ENCODE measurements around the gene PEX14. TPM values are rescaled to one million over a fixed set of nuclear protein-coding genes. Genes with fewer than 3 reads are reported as not detected.
A peak's percentile ranks its signal among the peaks of the same experiment; 100 is the strongest.

The PEX14 gene
- total RNA-seq, 6 experiments from 2014 or later = 10.5 to 26.5 (median 16.5) TPM

GRCh38 chr1:10559386-10559785 lies 84.6 kb downstream of the PEX14 start:
- ATAC-seq = no peak
- H3K4me1 ChIP-seq = peaks cover 0 to 27% (median 10%) of the 10 kb centered on the region in 4 donors
- no peak overlapping the region for H3K4me3 ChIP-seq
- no peak for DNase-seq
- intact Hi-C loops (cut with DNase I) = no loop called here
- H3K27me3 ChIP-seq = no peaks in the 10 kb centered on the region
- no peaks in the 10 kb centered on the region for H3K9me3 ChIP-seq
- no peak overlapping the region for H3K27ac ChIP-seq
- WGBS (ENCODE audit: insufficient coverage, low coverage, low lambda C conversion rate, missing lambda C conversion rate) = 89% methylated on average over 8 of the region's 8 CpGs
- no peak for TF ChIP-seq POLR2A (IDR thresholded peaks at IDR 0.05)
- no peak for TF ChIP-seq CTCF (IDR thresholded peaks at IDR 0.05)
- H3K36me3 ChIP-seq = no peaks in the 10 kb centered on the region

- intact Hi-C loops (cut with DNase I) = no loop called here
- Histone ChIP-seq H3K9me3 (no peaks in the 10 kb centered on the region), H3K27ac (no peak overlapping the region), H3K27me3 (no peaks in the 10 kb centered on the region), H3K36me3 (no peaks in the 10 kb centered on the region), H3K4me3 (no peak overlapping the region), H3K4me1 (peaks cover 0 to 25% (median 0%) of the 10 kb centered on the region in 4 donors)
- TF ChIP-seq CTCF (IDR thresholded peaks at IDR 0.05) = no peak
- no peak for TF ChIP-seq POLR2A (IDR thresholded peaks at IDR 0.05)
- DNase-seq (no peak), ATAC-seq (no peak)
Observed at GRCh38 chr1:10561497-10561896, 86.7 kb downstream of the PEX14 start.

DNA sequence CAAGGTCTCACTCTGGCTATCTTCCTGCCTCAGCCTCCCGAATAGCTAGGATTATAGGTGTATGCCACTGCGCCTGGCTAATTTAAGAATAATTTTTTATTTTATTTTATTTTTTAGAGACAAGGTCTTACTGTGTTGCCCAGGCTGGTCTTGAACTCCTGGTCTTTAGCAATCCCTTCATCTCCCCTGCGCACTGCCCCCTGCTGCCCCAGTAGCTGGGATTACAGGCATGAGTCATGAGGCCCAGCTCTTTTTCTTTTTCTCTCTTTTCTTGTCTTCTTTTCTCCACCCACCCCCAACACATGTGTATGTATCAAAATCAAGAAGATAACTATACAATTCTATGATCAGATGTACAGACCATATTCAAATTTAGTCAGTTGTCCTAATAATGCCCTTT lies 87.2 kb downstream of the PEX14 start:
- Histone ChIP-seq H3K27ac (no peak overlapping the region), H3K4me3 (no peak overlapping the region), H3K9me3 (no peaks in the 10 kb centered on the region), H3K27me3 (no peaks in the 10 kb centered on the region), H3K4me1 (peaks cover 0 to 23% (median 0%) of the 10 kb centered on the region in 4 donors), H3K36me3 (no peaks in the 10 kb centered on the region)
- DNase-seq (no peak), ATAC-seq (no peak)
- intact Hi-C loops (cut with DNase I) = no loop called here
- WGBS (ENCODE audit: insufficient coverage, low coverage, low lambda C conversion rate, missing lambda C conversion rate) = 94% methylated on average over 3 of the region's 3 CpGs
- TF ChIP-seq POLR2A (IDR thresholded peaks at IDR 0.05) (no peak), CTCF (IDR thresholded peaks at IDR 0.05) (peak in 1 of 4 donors; percentile 4)

DNA sequence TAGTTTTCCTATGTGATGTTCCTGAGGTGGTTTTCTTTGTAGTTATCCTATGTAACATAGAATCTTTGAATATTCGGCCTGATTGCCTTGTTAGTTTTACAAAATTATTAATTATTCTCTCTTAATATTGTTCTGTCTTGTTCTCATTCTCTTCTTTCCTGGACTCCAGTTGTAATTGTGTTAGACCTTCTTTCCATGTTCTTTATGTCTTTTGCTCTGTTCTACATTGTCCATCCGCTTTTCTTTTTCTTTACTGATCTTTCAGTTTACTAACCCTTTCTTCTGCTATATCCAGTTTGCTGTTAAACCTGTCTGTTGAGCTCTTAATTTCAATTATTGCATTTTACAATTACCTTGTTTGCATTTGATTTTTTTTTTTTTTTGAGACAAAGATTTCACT lies 89.3 kb downstream of the PEX14 start:
- 74% methylated on average over 2 of the region's 2 CpGs for WGBS (ENCODE audit: insufficient coverage, low coverage, low lambda C conversion rate, missing lambda C conversion rate)
- TF ChIP-seq POLR2A (IDR thresholded peaks at IDR 0.05) = no peak
- no peak for TF ChIP-seq CTCF (IDR thresholded peaks at IDR 0.05)
- no peak overlapping the region for H3K27ac ChIP-seq
- no peak overlapping the region for H3K4me3 ChIP-seq
- no peak for ATAC-seq
- no peaks in the 10 kb centered on the region for H3K36me3 ChIP-seq
- intact Hi-C loops (cut with DNase I) = no loop called here
- no peak for DNase-seq
- H3K9me3 ChIP-seq = no peaks in the 10 kb centered on the region
- no peaks in the 10 kb centered on the region for H3K27me3 ChIP-seq
- peaks cover 0 to 22% (median 0%) of the 10 kb centered on the region in 4 donors for H3K4me1 ChIP-seq

DNA sequence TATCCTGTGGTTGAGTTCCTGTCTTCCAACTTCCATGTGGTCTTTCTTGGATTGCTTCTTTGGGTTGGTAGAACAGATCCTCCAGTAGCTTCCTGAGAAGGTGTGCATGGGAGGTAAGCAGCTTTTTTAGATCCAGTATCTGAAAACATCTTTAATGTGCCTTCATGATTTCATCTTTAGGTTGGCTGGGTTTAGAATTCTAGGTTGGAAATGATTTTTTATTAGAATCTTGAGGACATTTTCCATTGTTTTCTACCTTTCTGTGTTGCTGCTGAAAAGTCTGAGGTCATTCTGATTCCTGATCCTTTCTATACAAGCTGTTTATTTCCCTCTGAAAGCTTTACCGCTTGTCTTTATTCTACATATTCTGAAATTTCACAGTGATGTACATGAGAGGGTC lies 94.8 kb downstream of the PEX14 start:
- Histone ChIP-seq H3K36me3 (no peaks in the 10 kb centered on the region), H3K4me3 (no peak overlapping the region), H3K9me3 (no peaks in the 10 kb centered on the region), H3K27ac (no peak overlapping the region), H3K4me1 (peaks cover 0 to 20% (median 0%) of the 10 kb centered on the region in 4 donors), H3K27me3 (no peaks in the 10 kb centered on the region)
- DNase-seq (no peak), ATAC-seq (no peak)
- TF ChIP-seq POLR2A (IDR thresholded peaks at IDR 0.05) (no peak), CTCF (IDR thresholded peaks at IDR 0.05) (no peak)
- 100% methylated on average over 1 of the region's 1 CpG for WGBS (ENCODE audit: insufficient coverage, low coverage, low lambda C conversion rate, missing lambda C conversion rate)
- intact Hi-C loops (cut with DNase I) = no loop called here
